Measurements from ENCODE around the gene CCDC24.

Gene CCDC24

DNA sequence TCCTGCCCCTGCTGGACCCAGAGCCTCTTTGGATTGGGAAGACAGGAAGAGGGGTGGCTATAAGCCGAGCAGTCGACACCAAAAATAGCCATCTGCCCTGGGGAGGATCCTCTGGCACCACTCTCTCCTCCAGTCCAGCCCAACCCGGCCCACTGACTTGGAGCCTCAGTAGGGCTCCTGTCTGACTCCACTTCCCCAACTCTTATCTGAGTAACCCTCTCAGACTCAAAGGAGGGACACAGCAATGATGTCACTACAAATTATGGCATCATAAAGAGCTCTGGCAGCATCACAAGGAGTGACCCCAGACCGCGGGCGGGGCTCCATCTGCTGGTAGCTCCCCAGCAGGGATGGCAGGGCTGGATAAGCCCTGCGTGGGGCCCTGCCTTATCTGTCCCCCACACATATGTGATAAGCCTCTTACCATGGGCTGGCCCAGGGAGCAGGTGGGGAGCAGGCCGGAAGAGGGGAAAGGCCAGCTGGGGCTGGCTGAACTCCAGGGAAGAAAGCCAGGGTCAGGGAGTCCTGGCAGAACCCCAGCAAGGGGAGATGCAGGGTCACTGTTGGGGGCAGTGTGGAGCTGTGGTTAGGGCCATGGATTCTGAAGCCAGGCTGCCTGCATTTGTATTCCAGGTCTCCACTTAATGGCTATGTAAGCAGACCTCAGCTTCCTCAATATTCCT is 44.5 kb downstream of the CCDC24 start:
- DNase-seq (ENCODE audit: low read depth): no peak
- no peak overlapping the region for H3K4me3 ChIP-seq (ENCODE audit: low read length)
- peak; percentile 38 for TF ChIP-seq CTCF (conservative IDR thresholded peaks at IDR 0.05; ENCODE audit: low read depth, low read length)

DNA sequence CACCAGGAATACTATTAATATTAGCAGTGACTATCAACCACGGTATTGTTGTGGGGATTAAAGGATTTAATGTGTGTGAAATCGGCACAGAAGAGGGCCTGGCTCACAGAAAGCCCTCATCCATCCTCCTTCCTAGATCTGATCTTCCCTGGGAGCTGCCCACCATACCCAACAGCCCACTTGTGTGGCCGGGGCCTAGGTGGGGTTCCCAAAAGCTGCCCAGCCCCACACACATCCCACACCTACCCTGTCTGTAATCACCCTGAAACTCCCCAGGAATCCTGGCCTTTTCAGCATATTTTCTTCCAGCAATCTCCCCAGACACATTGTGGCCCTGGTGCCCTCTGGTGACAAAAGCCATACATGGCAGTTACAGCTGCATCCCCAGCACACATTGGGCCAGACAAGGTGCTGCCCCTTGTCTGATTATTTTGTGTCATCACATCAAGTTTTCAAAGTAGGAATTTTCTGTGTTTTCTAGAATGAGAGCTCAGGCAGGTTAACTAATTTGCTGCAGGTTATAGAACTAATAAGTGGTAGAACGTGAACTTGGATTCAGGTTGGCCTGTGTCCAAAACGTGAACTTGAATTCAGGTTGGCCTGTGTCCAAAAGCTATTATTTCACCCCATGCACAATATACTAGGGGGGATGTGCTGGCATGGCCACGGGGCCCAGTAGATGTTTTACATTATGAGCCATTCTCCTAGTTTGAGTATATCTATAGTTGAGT is 45.2 kb downstream of the CCDC24 start:
- DNase-seq (ENCODE audit: low read depth): no peak
- peak; percentile 90 for TF ChIP-seq CTCF (conservative IDR thresholded peaks at IDR 0.05; ENCODE audit: low read depth, low read length)
- no peak overlapping the region for H3K4me3 ChIP-seq (ENCODE audit: low read length)

- DNase-seq (ENCODE audit: low read depth): no peak
- TF ChIP-seq CTCF (conservative IDR thresholded peaks at IDR 0.05; ENCODE audit: low read depth, low read length): no peak
- H3K4me3 ChIP-seq (ENCODE audit: low read length): no peak overlapping the region
These were observed 45.8 kb downstream of the CCDC24 start for GRCh38 chr1:44037154-44037553.

GRCh38 chr1:44038876-44039657 is 47.7 kb downstream of the CCDC24 start:
- no peak overlapping the region for H3K4me3 ChIP-seq (ENCODE audit: low read length)
- no peak for TF ChIP-seq CTCF (conservative IDR thresholded peaks at IDR 0.05; ENCODE audit: low read depth, low read length)
- DNase-seq (ENCODE audit: low read depth): no peak

- DNase-seq (ENCODE audit: low read depth): no peak
- no peak for TF ChIP-seq CTCF (conservative IDR thresholded peaks at IDR 0.05; ENCODE audit: low read depth, low read length)
- no peak overlapping the region for H3K4me3 ChIP-seq (ENCODE audit: low read length)
These were observed 49.0 kb downstream of the CCDC24 start for GRCh38 chr1:44040418-44040817.

GRCh38 chr1:44040846-44041245 is 49.4 kb downstream of the CCDC24 start:
- no peak for DNase-seq (ENCODE audit: low read depth)
- no peak overlapping the region for H3K4me3 ChIP-seq (ENCODE audit: low read length)
- no peak for TF ChIP-seq CTCF (conservative IDR thresholded peaks at IDR 0.05; ENCODE audit: low read depth, low read length)

Data from retinal pigment epithelial cell (primary cell).